ENCODE results near the gene DAZ2.
"Not testable (repeated sequence)": the region's sequence is repeated elsewhere in the genome, so short reads cannot be mapped to it uniquely, and the experiment has no call there.

DAZ2 gene, protein sequence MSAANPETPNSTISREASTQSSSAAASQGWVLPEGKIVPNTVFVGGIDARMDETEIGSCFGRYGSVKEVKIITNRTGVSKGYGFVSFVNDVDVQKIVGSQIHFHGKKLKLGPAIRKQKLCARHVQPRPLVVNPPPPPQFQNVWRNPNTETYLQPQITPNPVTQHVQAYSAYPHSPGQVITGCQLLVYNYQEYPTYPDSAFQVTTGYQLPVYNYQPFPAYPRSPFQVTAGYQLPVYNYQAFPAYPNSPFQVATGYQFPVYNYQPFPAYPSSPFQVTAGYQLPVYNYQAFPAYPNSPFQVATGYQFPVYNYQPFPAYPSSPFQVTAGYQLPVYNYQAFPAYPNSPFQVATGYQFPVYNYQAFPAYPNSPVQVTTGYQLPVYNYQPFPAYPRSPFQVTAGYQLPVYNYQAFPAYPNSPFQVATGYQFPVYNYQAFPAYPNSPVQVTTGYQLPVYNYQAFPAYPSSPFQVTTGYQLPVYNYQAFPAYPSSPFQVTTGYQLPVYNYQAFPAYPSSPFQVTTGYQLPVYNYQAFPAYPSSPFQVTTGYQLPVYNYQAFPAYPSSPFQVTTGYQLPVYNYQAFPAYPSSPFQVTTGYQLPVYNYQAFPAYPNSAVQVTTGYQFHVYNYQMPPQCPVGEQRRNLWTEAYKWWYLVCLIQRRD

DNA sequence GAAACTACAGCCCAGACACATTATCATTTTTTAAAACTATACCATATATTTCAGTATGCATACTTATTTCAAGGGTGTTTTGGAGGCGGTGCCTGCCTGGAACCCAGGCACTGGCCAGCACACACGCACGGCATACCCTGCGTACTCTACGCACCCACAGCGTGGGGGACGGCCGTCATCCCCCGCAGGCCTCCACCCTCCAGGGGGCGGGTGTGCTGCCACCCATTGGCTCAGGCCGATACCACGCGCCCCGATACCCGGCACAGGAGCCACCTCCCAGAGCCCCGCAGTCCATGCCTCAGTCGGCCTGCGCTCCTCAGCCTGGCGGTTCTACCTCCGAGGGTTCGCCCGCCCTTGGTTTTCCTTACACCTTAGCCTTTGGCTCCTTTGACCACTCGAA is at the start of gene DAZ2:
Gene DAZ2, plus strand, starts transcription at position 301 of the 400 bp plus-strand sequence. CDS start 208 bp downstream, outside the sequence.
- not testable (repeated sequence) for H3K36me3 ChIP-seq (ENCODE audit: low read depth); DNase-seq (ENCODE audit: low spot score); H3K27me3 ChIP-seq (ENCODE audit: insufficient read depth, poor library complexity, severe bottlenecking); H3K9me3 ChIP-seq (ENCODE audit: severe bottlenecking); H3K4me3 ChIP-seq (ENCODE audit: severe bottlenecking); ATAC-seq (ENCODE audit: low read depth); H3K27ac ChIP-seq (ENCODE audit: poor library complexity, severe bottlenecking); H3K4me1 ChIP-seq (ENCODE audit: insufficient read depth, poor library complexity, severe bottlenecking)

GRCh38 chrY:23198908-23199307 is 20.4 kb upstream of the DAZ2 start, which contains the start of gene DAZ1:
TSS of gene DAZ1 (minus strand) at chrY:23199008. CDS start at chrY:23198800, 208 bp downstream.
- not testable (repeated sequence) for H3K4me1 ChIP-seq (ENCODE audit: insufficient read depth, poor library complexity, severe bottlenecking); H3K36me3 ChIP-seq (ENCODE audit: low read depth); H3K27me3 ChIP-seq (ENCODE audit: insufficient read depth, poor library complexity, severe bottlenecking); H3K27ac ChIP-seq (ENCODE audit: poor library complexity, severe bottlenecking); ATAC-seq (ENCODE audit: low read depth); H3K9me3 ChIP-seq (ENCODE audit: severe bottlenecking); DNase-seq (ENCODE audit: low spot score); H3K4me3 ChIP-seq (ENCODE audit: severe bottlenecking)

GRCh38 chrY:23207455-23207854 is 11.9 kb upstream of the DAZ2 start:
- H3K27me3 ChIP-seq (ENCODE audit: insufficient read depth, poor library complexity, severe bottlenecking); DNase-seq (ENCODE audit: low spot score); H3K9me3 ChIP-seq (ENCODE audit: severe bottlenecking); ATAC-seq (ENCODE audit: low read depth); H3K4me3 ChIP-seq (ENCODE audit: severe bottlenecking); H3K27ac ChIP-seq (ENCODE audit: poor library complexity, severe bottlenecking); H3K36me3 ChIP-seq (ENCODE audit: low read depth); H3K4me1 ChIP-seq (ENCODE audit: insufficient read depth, poor library complexity, severe bottlenecking): not testable (repeated sequence)

- H3K27ac ChIP-seq (ENCODE audit: poor library complexity, severe bottlenecking); H3K4me3 ChIP-seq (ENCODE audit: severe bottlenecking); H3K36me3 ChIP-seq (ENCODE audit: low read depth); H3K9me3 ChIP-seq (ENCODE audit: severe bottlenecking); H3K4me1 ChIP-seq (ENCODE audit: insufficient read depth, poor library complexity, severe bottlenecking); DNase-seq (ENCODE audit: low spot score); ATAC-seq (ENCODE audit: low read depth); H3K27me3 ChIP-seq (ENCODE audit: insufficient read depth, poor library complexity, severe bottlenecking): not testable (repeated sequence)
These were observed 9.4 kb upstream of the DAZ2 start for GRCh38 chrY:23209802-23210495.

DNA sequence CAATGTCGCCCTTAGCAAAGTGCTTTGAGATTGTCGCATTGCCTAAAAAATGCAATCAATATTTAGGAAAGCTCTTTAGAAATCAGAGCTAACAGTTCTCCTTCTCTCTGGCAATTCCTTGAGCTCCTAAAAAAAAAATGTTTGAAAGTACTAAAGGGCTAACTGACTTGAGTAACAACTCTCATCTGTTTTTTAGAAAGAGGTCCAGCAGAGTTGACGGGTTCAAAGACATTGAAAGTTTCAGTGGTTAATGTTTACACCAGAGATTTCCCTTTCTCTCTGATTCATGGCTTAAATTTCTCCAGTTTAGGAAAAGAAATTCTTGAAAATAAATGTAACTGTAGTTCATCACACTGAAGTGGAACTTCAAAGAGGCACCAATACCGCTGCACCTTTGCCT is 8.7 kb upstream of the DAZ2 start:
- DNase-seq (ENCODE audit: low spot score); H3K36me3 ChIP-seq (ENCODE audit: low read depth); ATAC-seq (ENCODE audit: low read depth); H3K4me3 ChIP-seq (ENCODE audit: severe bottlenecking); H3K4me1 ChIP-seq (ENCODE audit: insufficient read depth, poor library complexity, severe bottlenecking); H3K9me3 ChIP-seq (ENCODE audit: severe bottlenecking); H3K27me3 ChIP-seq (ENCODE audit: insufficient read depth, poor library complexity, severe bottlenecking); H3K27ac ChIP-seq (ENCODE audit: poor library complexity, severe bottlenecking): not testable (repeated sequence)

All from RWPE2 (cell line).